Globus pallidus (tissue), 1 donor: ENCODE data around the gene RNF114.
"Not testable (repeated sequence)": the region's sequence is repeated elsewhere in the genome, so short reads cannot be mapped to it uniquely, and the experiment has no call there.

Experiments
- DNase-seq: peaks from one replicate; pipeline ENCODE4 v3.0.0-alpha.2; 2015; ENCODE audit warnings: low spot score

RNF114 gene

DNA sequence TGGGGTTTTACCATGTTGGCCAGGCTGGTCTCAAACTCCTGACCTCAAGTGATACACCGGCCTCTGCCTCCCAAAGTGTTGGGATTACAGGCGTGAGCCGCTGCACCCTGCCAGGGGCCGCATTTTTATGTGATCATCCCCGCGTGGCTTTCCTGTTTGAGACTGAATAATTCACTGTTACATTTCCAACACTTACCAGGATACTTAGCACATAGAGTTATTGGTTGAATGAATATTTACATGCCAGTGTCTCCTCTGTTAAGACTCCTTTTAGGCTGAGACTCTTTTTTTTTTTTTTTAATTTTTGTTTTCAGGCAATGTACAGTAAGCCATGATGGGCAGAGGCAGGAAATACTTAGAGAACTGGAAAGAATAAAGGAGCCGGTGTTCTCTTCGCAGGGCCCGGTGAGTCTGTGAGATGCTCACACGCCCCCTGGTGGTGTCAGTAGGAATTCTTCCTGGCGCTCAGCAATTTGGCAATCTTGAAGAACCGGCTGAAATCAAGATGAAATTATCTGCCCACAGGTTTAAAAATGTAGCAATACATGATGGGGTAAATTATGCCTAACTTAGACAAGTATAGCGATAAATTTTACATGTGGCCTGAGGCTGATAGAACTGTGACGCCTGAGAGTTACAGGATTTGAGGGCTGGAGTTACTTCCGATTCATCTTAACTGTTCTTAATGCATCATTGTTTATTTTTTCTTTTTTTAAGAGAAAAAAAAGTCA, 7.6 kb upstream of the RNF114 start:
- DNase-seq, result peak; percentile 85

DNA sequence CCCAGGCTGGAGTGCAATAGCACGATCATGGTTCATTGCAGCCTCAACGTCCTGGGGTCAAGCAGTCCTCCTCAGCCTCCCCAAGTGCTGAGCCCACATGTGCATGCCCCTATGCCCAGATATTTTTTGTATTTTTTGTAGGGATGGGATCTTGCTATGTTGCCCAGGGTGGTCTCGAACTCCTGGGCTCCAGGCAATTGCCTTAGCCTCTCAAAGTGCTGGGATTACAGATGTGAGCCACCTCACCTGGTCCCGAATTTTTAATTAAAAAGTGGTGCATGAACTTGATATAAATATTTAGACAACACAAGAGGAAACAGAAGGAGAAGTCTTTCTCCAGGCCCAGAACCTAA, 7.1 kb upstream of the RNF114 start:
- DNase-seq, result no peak

DNA sequence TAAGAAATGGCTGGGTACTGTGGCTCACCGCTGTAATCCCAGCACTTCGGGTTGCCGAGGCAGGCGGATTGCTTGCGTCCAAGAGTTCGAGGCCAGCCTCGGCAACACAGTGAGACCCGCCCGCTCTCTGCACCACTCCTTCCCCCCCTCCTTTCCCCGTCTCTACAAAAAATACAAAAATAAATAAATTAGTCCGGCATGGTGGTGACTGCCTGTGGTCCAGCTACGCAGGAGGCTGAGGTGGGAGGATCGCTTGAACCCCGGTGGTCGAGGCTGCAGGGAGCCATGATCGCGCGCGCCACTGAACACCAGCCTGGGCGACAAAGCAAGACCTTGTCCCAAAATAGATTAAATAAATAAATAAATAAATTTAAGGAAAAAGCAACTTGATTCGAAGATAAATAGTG, 448 bp upstream of the RNF114 start:
- no peak for DNase-seq

DNA sequence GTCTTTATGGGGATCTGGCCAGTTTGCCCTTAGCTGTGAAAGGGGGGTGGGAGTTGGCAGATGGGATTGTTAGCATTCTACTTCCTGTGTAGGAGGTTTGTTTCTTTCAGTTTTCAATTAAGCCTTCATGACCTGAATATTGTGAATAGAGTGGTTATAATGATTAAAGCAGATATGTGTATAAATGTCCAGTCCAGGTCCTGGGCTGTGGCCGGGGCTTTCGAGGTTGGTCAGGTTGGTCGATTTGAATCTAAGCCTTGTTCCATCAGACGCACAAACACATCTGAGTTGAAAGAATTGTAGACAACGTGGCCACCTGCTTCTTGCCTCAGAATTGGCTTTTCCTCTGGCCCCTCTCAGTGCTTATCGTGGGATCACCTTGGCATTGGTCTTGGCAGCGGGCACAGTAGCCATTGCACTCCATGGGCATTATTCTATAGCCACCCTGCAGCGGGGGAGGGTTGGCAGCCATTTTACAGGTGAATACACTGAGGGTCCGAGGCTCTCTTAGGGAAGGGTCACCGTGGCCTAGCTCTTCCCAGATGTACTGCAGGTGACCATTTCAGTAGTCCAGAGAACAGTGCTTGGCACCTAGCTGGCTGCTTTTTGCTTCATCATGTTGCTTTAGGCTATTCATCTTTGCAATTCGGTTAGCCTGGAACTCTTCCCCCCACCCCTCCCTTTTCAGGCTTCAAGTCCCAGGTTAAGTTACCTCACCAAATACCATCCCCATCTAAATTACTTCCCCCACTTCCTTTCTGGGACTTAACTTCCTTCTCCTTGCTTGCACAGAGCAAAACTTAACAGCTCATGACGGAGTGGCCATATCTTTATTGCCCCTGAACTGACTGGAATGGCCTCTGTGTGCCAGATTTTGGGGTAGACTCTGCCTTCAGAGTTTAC, 1.1 kb downstream of the RNF114 start:
- DNase-seq, result no peak

DNA sequence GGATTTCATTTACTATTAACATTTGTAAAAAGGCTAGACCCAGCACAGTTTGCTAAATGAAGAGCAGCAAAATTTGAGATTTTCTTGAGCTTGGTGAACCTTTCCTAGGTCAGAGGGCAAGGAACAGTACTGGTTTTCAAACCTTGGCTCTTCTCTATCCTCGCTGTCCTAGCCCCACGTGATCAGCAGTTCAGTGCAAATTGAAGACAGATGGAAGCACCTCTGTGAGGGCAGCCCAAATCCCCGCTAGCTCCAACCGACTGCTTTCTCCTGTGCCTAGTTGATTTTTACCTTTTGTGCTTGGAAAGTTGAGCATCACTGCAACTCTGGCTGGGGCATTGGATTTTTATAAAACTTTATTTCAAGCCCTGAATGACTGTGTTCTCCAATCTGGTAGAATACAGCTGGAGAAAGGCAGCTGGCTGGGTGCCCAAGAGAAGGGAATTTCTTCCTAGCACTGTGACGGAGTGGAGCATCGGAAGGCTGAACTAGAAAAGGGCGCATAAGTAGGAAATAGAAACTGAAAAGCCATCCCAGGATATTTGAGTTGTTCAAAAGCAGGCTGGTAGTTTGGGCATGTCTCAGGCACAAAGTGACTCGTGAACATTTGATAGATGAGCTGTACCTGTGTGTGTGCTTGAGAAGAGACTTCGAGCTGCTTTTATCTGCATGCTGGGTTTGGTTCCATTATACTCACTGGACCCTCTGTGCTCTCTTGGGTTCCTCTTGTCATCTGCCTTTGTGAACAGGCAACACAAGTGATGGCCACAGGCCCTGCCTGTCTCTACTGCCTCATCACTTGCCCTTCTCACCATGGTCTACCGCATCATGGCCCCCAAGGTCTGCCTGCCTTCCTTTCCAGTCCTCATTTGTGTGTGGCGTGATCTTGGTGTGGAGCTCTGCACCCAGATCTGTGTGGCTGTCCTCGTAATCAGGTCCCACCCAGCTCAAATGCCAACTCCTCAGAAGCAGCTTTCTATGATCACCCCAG, 2.3 kb downstream of the RNF114 start:
- no peak for DNase-seq

DNA sequence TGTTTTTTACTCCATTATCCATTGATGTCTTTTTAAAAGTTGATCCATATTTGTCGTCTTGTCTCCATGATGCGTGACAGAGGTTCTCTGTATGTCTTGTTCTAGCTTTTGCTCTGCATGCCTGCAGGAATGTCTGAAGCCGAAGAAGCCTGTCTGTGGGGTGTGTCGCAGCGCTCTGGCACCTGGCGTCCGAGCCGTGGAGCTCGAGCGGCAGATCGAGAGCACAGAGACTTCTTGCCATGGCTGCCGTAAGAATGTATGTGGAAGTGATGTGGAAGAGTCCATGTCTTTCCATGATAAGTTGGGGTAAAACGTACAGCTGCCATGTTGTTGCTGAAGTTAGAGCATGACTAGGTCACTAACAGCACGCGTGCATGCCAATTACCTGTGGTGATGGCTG, 5.3 kb downstream of the RNF114 start:
- no peak for DNase-seq

DNA sequence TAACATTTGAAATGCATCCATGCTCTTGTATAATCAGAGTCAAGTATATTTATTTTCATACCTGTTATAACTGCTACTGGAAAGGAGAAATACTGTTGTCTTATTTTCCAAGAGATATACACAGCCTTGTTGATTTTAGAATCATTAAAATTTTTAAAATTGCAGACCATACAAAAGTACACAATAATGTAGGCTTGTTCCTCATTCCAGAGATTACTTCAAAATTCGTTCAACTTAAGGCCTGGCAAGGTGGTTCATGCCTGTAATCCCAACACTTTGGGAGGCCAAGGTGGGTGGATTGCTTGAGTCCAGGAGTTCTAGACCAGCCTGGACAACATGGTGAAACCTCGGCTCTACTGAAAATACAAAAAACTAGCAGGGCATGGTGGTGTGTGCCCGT, 6.1 kb downstream of the RNF114 start:
- no peak for DNase-seq

DNA sequence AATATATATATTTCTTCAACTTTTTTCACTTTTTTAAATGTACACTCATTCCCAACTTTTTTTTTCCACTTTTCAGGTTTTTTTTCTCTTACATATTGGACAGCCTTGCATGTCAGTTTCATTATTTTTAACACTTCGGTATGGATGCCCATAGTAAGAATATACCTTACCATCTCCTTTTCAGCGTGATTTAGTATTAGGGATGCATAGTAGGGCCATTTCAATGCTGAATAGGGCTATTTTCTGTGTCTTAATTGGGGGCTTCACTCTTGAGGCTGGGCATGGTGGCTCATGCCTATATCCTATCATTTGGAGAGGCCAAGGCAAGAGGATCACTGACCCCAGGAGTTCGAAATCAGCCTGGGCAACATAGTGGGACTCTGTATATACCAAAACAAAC, 6.7 kb downstream of the RNF114 start:
- DNase-seq, result no peak

DNA sequence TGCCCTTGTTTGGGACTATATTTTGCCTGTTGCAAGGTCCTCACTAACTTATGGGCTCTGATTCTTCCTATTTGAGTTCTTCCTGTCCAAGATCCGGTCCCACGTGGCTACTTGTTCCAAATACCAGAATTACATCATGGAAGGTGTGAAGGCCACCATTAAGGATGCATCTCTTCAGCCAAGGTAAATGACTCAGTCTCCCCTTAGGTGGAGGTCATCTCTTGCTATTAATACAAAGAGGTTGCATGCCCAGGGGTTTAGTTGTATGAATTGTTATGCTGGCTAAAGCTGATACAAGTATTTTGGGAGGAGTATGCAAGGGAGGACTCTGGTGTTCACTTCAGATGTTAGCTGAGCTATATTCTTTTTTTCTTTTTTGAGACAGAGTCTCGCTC, 9.1 kb downstream of the RNF114 start:
- DNase-seq, result no peak

DNA sequence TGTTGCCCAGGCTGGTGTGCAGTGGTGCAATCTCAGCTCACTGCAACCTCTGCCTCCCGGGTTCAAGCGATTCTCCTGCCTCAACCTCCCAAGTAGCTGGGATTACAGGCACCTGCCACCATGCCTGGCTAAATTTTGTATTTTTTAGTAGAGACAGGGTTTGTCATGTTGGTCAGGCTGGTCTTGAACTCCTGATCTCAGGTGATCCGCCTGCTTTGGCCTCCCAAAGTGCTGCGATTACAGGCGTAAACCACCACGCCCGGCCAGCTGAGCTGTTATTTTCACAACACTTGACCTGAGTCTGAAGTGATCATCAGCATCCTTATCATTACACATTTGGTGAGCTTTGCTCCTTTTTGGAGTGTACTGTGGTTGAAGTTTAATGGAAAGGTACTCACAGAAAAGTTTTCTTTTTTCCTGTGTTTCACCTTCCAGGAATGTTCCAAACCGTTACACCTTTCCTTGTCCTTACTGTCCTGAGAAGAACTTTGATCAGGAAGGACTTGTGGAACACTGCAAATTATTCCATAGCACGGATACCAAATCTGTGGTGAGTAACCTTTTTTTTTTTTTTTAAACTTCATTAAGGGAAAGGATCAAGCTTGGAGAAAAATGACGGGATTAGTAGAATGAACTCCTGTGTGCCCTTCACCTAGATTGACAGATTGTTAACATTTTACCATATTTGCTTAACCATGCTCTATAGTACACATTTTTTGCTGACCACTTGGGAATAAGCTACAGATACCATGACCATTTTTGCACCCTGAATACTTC, 9.7 kb downstream of the RNF114 start:
- DNase-seq, result no peak

DNA sequence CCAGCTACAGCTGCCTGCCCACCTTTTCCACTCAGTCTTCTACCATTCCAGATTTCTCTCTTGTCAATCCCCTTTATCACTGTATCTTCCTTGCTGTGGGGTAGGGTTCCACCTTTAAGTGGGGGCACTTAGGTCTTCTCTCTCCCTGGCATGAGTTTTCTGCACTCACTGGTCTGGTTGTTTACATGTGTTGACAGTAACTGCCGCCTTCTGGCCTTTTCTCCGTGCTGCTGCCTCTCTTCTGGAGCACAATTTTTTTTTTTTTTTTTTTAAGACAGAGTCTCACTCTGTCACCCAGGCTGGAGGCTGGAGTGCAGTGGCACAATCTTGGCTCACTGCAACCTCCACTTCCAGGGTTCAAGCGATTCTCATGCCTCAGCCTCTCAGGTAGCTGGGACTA, 12.0 kb downstream of the RNF114 start:
- no peak for DNase-seq

DNA sequence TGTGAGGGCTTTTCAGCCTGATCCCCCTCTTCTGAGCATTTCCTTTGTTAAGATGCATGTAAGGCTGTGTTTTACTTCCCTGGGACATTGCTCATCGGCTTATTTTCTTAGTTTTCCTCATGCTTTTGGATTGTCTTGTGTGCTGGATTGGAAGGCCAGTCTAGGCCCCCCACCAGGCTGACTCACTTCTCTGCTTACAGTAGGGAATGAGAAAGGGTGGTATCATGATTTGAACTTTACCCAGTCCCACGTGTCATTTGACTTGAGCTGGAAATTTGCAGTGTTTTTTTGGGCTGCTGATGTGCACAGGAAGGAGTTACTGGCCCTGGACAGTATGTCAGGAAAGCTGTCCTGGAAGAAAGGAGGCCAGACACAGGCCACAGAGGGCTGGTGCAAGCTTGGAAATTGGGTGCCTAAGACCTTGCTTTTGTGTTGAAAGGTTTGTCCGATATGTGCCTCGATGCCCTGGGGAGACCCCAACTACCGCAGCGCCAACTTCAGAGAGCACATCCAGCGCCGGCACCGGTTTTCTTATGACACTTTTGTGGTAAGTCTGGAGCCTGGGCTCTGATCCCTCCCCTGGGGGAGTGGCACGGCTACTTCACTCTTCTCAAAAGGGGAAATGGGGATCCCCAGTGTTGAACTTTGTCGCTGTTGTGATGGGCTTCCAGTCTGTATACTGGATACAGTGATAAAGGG, 12.8 kb downstream of the RNF114 start:
- no peak for DNase-seq

DNA sequence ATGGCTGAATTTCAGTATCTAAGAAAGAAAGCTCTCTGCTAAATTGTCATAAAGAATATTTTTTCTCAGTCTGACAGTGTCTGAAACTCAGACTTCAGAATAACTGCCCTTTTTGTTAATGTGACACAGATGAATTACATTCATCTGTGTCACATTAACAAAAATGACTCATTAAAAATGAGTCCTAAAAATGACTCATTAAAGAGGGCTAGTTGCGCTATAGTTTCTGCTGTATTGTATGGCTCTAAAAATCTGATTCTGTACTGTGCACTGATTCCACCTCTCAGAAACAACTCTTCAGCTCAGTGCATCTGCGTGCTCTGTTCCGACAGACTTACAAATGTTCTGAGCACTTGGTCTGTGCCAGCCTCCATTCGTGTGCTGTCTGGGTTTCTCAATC, 15.0 kb downstream of the RNF114 start:
- DNase-seq, result no peak

DNA sequence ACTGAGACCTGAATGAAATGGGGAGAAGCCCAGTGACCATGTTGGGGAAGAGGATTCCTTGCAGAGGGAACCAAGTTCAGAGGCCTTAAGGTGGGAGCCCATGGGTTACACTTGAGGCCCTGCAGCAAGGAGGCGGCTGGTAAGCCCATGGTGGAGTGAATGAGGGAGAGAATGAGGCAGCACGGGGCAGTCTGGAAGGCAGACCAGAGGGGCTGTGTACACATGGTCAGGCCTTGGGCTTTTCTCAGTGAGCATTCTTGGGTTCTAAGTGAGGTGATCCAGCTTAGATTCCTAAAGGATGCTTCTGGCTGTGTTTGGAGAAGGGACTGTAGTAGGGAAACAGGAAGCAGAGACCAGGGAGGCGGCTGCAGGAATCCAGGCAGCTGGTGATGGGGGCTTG, 19.0 kb downstream of the RNF114 start:
- no peak for DNase-seq

DNA sequence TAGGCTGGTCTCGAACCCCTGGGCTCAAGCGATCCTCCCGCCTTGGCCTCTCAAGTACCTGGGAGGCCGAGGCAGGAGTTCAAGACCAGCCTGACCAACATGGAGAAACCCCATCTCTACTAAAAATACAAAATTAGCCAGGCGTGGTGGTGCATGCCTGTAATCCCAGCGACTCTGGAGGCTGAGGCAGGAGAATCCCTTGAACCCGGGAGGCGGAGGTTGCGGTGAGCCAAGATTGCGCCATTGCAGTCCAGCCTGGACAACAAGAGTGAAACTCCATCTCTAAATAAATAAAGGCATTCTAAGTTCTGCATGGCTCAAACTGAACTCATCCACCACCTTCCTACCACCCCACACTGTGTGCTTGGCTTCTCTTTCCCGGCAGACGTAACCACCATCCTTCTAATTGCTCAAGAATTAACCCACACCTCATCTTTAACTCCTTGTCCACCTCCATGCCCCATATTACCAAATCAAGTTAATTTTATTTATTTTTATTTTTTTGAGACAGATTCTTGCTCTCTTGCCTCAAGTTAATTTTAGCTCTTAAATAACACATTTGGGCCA, 19.7 kb downstream of the RNF114 start:
- DNase-seq, result not testable (repeated sequence)

DNA sequence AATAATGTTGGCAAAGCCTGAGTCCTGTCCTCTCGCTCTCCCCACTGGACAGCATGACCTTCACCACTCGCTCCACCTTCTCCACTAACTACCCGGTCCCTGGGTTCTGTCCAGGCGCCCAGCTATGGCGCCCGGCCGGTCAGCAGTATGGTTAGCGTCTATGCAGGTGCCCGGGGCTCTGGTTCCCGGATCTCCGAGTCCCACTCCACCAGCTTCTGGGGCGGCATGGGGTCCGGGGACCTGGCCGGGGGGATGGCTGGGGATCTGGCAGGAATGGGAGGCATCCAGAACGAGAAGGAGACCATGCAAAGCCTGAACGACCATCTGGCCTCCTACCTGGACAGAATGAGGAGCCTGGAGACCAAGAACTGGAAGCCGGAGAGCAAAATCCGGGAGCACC, 20.5 kb downstream of the RNF114 start:
- no peak for DNase-seq

DNA sequence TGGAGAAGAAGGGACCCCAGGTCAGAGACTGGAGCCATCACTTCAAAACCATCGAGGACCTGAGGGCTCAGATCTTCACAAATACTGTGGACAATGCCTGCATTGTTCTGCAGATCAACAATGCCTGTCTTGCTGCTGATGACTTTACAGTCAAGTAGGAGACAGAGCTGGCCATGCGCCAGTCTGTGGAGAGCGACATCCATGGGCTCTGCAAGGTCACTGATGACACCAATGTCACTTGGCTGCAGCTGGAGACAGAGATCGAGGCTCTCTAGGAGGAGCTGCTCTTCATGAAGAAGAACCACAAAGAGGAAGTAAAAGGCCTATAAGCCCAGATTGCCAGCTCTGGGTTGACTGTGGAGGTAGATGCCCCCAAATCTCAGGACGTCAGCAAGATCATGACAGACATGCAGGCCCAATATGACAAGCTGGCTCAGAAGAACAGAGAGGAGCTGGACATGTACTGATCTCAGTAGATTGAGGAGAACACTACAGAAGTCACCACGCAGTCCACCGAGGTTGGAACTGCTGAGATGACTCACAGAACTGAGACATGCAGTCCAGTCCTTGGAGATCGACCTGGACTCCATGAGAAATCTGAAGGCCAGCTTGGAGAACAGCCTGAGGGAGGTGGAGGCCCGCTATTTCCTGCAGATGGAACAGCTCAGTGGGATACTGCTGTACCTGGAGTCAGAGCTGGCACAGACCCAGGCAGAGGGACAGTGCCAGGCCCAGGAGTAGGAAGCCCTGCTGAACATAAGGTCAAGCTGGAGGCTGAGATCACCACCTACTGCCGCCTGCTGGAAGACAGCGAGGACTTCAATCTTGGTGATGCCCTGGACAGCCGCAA, 21.1 kb downstream of the RNF114 start:
- peak; percentile 90 for DNase-seq

DNA sequence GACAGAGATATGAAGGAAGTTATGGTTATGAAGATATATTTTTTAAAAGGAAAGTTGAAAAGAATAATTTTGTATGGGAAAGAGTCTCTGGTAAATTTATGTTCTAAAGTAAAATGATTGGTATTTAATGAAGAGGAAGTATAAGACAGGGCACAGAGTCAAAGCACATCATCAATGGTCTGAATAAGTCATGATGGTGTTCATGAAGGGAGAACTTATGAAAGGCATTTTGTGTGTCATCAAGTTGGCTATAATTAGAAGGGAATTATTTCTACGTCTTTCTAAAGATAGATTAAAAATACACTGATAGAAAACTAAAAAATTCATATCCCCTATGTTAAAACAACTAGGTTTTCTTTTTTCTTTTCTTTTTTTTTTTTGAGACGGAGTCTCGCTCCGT, 25.2 kb downstream of the RNF114 start:
- no peak for DNase-seq

DNA sequence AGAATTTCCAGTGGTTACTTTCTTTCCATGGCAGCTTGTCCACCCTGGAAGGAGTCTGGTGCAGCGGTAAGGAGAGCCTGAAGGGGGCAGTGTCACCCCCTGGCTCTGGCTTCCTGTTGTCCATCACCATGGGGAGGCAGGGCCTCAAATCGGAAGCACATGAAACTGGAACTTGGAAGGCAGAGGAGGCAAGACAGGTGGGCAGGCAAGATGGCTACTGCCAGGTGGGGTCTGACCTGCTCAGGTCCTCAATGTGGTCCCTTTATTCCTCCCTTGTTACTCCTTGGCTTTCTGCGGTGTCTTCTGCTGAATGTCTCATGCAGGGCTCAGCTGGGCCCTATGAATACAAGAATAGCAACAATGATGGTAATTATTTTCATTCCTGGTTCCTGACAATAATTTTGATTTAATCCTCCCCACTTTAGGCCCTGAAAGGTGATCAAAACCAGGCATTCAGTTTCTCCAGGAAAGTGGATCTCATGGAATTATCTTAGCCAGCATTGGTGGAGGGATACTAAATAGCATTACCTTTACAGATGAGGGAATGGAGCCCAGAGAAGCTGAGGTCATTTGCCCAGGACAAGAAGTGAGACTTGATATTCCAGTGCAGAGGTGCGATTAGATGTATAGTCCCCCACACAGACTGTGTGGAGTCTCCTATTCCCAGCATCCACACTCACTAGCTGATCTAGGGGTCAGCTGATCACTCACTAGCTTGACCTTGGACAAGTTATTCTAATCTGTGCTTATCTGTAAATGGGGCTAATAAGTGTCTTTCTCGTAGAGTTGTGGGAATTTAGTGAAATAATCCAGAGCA, 29.0 kb downstream of the RNF114 start:
- no peak for DNase-seq
